ENCODE measurements around the gene ZC3H10. TPM values are rescaled to one million over a fixed set of nuclear protein-coding genes. Genes with fewer than 3 reads are reported as not detected.

Gene ZC3H10
- total and polyA plus RNA-seq, 2 of the 13 experiments (the other 11 are each of a cell fraction or from before 2014, with no cell fraction given): 0.70 to 2.3 TPM

- TF ChIP-seq ZNF687 (CRISPR knock-in tag; IDR thresholded peaks at IDR 0.05) (peak; percentile 79), KDM6A (CRISPR knock-in tag; IDR thresholded peaks at IDR 0.05; ENCODE audit: low read depth) (no peak), SIN3B (IDR thresholded peaks at IDR 0.05; ENCODE audit: low read length) (no peak), CREM (IDR thresholded peaks at IDR 0.05) (peak; percentile 87), CREM (CRISPR knock-in tag; IDR thresholded peaks at IDR 0.05) (no peak; the same call in 1 of the 2 replicates), ZNF788 (CRISPR knock-in tag; IDR thresholded peaks at IDR 0.05; ENCODE audit: borderline replicate concordance) (no peak), EEA1 (CRISPR knock-in tag; IDR thresholded peaks at IDR 0.05; ENCODE audit: borderline replicate concordance) (0 out of 2 replicates have a peak, but pooled peaks have one; percentile 27), ZFP90 (CRISPR knock-in tag; IDR thresholded peaks at IDR 0.05; ENCODE audit: borderline replicate concordance) (peak; percentile 51; the same call in 1 of the 2 replicates), ZNF878 (CRISPR knock-in tag; IDR thresholded peaks at IDR 0.05) (0 out of 2 replicates have a peak, but pooled peaks have one; percentile 20), GLI4 (CRISPR knock-in tag; IDR thresholded peaks at IDR 0.05; ENCODE audit: borderline replicate concordance) (peak; percentile 77; the same call in 1 of the 2 replicates), PHF21A (CRISPR knock-in tag; IDR thresholded peaks at IDR 0.05) (peak; percentile 63), ZNF773 (CRISPR knock-in tag; IDR thresholded peaks at IDR 0.05; ENCODE audit: borderline replicate concordance) (0 out of 2 replicates have a peak, but pooled peaks have one; percentile 49), SMAD9 (CRISPR knock-in tag; IDR thresholded peaks at IDR 0.05) (0 out of 2 replicates have a peak, but pooled peaks have one; percentile 77), ZNF777 (CRISPR knock-in tag; IDR thresholded peaks at IDR 0.05) (peak; percentile 73; the same call in 1 of the 2 replicates), SP5 (CRISPR knock-in tag; IDR thresholded peaks at IDR 0.05; ENCODE audit: borderline replicate concordance, low read depth) (peak; percentile 53; the same call in 1 of the 2 replicates), CEBPG (CRISPR knock-in tag; IDR thresholded peaks at IDR 0.05) (0 out of 2 replicates have a peak, but pooled peaks have one; percentile 6), ZNF383 (CRISPR knock-in tag; IDR thresholded peaks at IDR 0.05; ENCODE audit: borderline replicate concordance) (0 out of 2 replicates have a peak, but pooled peaks have one; percentile 13), ZNF292 (CRISPR knock-in tag; IDR thresholded peaks at IDR 0.05; ENCODE audit: borderline replicate concordance, low read depth) (0 out of 2 replicates have a peak, but pooled peaks have one; percentile 38), ARID5B (CRISPR knock-in tag; IDR thresholded peaks at IDR 0.05) (peak; percentile 46; the same call in 1 of the 2 replicates), U2AF2 (IDR thresholded peaks at IDR 0.05; ENCODE audit: low read depth, low read length) (no peak), ZNF256 (CRISPR knock-in tag; conservative IDR thresholded peaks at IDR 0.05) (peak; percentile 64; the same call in 1 of the 2 replicates), AKAP8 (CRISPR knock-in tag; IDR thresholded peaks at IDR 0.05) (peak; percentile 56; the same call in 1 of the 2 replicates), NBN (conservative IDR thresholded peaks at IDR 0.05) (no peak)
These were observed 10.0 kb downstream of the ZC3H10 start, which contains the start of gene ESYT1 (continued) for GRCh38 chr12:56127888-56128669.

Measured in HepG2 (cell line).